WTC11 (cell line): ENCODE measurements around the gene OGFOD2.

Experiments used
- ETV6 ChIP-seq: sonication (generic); formaldehyde crosslinking; IDR thresholded peaks from 2 replicates; pipeline ENCODE4 v1.8.1; 2022; ENCODE audit warnings: mild to moderate bottlenecking, missing genetic modification reagents
- GRHL2 ChIP-seq: fragments of 250-450 bp; sonication (Bioruptor Pico); IDR thresholded peaks from 2 replicates; pipeline ENCODE4 v1.8.0; 2022; ENCODE audit warnings: mild to moderate bottlenecking, moderate library complexity; ENCODE audit not compliant: insufficient replicate concordance, severe bottlenecking
- JUN ChIP-seq: sonication (generic); formaldehyde crosslinking; IDR thresholded peaks from 2 replicates; pipeline ENCODE4 v1.8.0; 2023; ENCODE audit warnings: mild to moderate bottlenecking, missing genetic modification reagents
- NR2C2 ChIP-seq: sonication (generic); formaldehyde crosslinking; IDR thresholded peaks from 2 replicates; pipeline ENCODE4 v1.8.0; 2022; ENCODE audit warnings: mild to moderate bottlenecking, missing genetic modification reagents
- PRRX2 ChIP-seq: fragments of 250-450 bp; sonication (Bioruptor Pico); IDR thresholded peaks from 2 replicates; pipeline ENCODE4 v1.8.0; 2021; ENCODE audit warnings: mild to moderate bottlenecking
- SP1 ChIP-seq: sonication (generic); formaldehyde crosslinking; conservative IDR thresholded peaks from 2 replicates; pipeline ENCODE4 v1.8.1; 2022; ENCODE audit warnings: missing genetic modification reagents
- ZNF219 ChIP-seq: sonication (generic); formaldehyde crosslinking; IDR thresholded peaks from 2 replicates; pipeline ENCODE4 v1.8.0; 2023; ENCODE audit warnings: missing genetic modification reagents, mild to moderate bottlenecking, borderline replicate concordance
- TF ChIP-seq, protein P1 (sequence below): fragments of 200-600 bp; IDR thresholded peaks from 2 replicates; pipeline ENCODE4 v1.8.0; 2022; ENCODE audit warnings: antibody characterized with exemption
- TF ChIP-seq, protein P2 (sequence below): sonication (generic); formaldehyde crosslinking; IDR thresholded peaks from 2 replicates; pipeline ENCODE4 v1.8.1; 2023; ENCODE audit warnings: mild to moderate bottlenecking, missing genetic modification reagents, borderline replicate concordance
- TF ChIP-seq, protein P3 (sequence below): sonication (generic); formaldehyde crosslinking; IDR thresholded peaks from 2 replicates; pipeline ENCODE4 v1.8.1; 2023; ENCODE audit warnings: mild to moderate bottlenecking, moderate library complexity, missing genetic modification reagents
- TF ChIP-seq, protein P4 (sequence below): sonication (generic); formaldehyde crosslinking; conservative IDR thresholded peaks from 2 replicates; pipeline ENCODE4 v1.8.1; 2022; ENCODE audit warnings: mild to moderate bottlenecking, missing genetic modification reagents

DNA sequence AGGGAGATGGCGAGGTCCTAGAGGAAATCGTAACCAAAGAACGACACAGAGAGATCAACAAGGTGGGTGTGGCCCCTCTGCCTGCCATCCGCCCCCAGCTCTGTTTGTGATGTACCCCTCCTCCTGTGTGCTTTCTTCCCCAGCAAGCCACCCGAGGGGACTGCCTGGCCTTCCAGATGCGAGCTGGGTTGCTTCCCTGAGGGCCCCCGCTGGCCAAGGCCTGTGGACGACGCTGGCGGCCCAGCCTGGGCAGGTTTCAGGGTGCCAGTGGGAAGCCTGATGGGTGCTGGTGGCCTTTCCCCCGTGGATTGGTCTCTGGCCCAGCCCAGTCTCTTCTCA, 7.4 kb downstream of the OGFOD2 start:
- TF ChIP-seq, protein P1, sequence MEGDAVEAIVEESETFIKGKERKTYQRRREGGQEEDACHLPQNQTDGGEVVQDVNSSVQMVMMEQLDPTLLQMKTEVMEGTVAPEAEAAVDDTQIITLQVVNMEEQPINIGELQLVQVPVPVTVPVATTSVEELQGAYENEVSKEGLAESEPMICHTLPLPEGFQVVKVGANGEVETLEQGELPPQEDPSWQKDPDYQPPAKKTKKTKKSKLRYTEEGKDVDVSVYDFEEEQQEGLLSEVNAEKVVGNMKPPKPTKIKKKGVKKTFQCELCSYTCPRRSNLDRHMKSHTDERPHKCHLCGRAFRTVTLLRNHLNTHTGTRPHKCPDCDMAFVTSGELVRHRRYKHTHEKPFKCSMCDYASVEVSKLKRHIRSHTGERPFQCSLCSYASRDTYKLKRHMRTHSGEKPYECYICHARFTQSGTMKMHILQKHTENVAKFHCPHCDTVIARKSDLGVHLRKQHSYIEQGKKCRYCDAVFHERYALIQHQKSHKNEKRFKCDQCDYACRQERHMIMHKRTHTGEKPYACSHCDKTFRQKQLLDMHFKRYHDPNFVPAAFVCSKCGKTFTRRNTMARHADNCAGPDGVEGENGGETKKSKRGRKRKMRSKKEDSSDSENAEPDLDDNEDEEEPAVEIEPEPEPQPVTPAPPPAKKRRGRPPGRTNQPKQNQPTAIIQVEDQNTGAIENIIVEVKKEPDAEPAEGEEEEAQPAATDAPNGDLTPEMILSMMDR = no peak
- TF ChIP-seq PRRX2 (CRISPR knock-in tag) = no peak
- TF ChIP-seq SP1 (CRISPR knock-in tag) = no peak
- no peak for TF ChIP-seq GRHL2 (CRISPR knock-in tag)
- TF ChIP-seq ETV6 = no peak
- TF ChIP-seq, protein P2, sequence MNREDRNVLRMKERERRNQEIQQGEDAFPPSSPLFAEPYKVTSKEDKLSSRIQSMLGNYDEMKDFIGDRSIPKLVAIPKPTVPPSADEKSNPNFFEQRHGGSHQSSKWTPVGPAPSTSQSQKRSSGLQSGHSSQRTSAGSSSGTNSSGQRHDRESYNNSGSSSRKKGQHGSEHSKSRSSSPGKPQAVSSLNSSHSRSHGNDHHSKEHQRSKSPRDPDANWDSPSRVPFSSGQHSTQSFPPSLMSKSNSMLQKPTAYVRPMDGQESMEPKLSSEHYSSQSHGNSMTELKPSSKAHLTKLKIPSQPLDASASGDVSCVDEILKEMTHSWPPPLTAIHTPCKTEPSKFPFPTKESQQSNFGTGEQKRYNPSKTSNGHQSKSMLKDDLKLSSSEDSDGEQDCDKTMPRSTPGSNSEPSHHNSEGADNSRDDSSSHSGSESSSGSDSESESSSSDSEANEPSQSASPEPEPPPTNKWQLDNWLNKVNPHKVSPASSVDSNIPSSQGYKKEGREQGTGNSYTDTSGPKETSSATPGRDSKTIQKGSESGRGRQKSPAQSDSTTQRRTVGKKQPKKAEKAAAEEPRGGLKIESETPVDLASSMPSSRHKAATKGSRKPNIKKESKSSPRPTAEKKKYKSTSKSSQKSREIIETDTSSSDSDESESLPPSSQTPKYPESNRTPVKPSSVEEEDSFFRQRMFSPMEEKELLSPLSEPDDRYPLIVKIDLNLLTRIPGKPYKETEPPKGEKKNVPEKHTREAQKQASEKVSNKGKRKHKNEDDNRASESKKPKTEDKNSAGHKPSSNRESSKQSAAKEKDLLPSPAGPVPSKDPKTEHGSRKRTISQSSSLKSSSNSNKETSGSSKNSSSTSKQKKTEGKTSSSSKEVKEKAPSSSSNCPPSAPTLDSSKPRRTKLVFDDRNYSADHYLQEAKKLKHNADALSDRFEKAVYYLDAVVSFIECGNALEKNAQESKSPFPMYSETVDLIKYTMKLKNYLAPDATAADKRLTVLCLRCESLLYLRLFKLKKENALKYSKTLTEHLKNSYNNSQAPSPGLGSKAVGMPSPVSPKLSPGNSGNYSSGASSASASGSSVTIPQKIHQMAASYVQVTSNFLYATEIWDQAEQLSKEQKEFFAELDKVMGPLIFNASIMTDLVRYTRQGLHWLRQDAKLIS (CRISPR knock-in tag) = no peak
- no peak for TF ChIP-seq NR2C2
- TF ChIP-seq, protein P3, sequence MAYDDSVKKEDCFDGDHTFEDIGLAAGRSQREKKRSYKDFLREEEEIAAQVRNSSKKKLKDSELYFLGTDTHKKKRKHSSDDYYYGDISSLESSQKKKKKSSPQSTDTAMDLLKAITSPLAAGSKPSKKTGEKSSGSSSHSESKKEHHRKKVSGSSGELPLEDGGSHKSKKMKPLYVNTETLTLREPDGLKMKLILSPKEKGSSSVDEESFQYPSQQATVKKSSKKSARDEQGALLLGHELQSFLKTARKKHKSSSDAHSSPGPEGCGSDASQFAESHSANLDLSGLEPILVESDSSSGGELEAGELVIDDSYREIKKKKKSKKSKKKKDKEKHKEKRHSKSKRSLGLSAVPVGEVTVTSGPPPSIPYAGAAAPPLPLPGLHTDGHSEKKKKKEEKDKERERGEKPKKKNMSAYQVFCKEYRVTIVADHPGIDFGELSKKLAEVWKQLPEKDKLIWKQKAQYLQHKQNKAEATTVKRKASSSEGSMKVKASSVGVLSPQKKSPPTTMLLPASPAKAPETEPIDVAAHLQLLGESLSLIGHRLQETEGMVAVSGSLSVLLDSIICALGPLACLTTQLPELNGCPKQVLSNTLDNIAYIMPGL (CRISPR knock-in tag) = no peak
- TF ChIP-seq JUN (CRISPR knock-in tag) = no peak
- no peak for TF ChIP-seq ZNF219 (CRISPR knock-in tag)
- TF ChIP-seq, protein P4, sequence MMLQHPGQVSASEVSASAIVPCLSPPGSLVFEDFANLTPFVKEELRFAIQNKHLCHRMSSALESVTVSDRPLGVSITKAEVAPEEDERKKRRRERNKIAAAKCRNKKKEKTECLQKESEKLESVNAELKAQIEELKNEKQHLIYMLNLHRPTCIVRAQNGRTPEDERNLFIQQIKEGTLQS = no peak
